Esophagus mucosa (tissue), 1 donor: ENCODE results near the gene MOB2. TPM values are rescaled to one million over a fixed set of nuclear protein-coding genes. Genes with fewer than 3 reads are reported as not detected.
A peak's percentile ranks its signal among the peaks of the same experiment; 100 is the strongest.
"Not testable (repeated sequence)": the region's sequence is repeated elsewhere in the genome, so short reads cannot be mapped to it uniquely, and the experiment has no call there.

Experiments
- ATAC-seq: fragments of 200-7000 bp; cut with Tn5 transposase; one replicate; pipeline ENCODE4 v1.9.1; 2020
- total RNA-seq: library from RNA; stranded (reverse); gene quantifications from one replicate; pipeline ENCODE4 v1.2.4, GENCODE V29; 2023
- donor health status: DM: yes; HTN: yes; CAD: no.

The MOB2 gene
- total RNA-seq, 1 donor from 2014 or later: 32.1 TPM

DNA sequence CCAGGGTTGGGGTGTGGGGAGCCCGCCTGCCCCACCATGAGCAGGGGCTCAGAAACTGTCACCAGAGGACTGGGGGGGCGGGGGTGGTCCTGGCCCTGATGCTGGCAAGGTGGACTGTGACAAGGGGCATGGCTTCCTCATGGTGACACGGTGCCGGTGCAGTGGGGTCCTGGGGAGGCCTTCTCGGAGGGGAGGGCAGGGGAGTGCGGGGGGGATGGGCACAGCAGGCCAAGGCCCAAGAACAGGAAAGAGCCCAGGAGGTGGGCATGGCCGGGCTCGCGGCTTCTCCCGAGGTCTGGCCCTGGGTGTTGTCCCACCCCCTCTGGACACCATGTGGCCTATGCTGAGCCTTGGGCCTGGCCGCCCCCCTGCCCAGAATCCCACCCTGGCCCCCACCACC is 47.2 kb downstream of the MOB2 start:
- ATAC-seq: no peak

DNA sequence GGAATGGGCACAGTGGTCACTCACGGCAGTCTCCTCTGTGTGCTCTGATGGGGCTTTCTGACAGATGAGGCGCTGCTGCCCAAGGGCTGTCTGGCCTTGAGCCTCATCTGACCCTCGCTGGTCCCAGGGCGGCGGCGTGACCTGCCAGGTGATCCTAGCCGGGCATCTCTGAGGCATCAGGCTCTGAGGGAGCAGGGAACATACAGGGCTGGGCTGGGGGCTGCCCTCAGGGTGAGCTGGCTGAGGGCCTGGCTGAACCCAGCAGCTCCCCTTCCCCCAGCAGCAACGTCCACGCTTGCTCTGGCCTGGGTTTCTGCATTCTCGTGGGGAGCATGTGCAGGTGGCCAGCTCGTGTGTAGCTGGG is 47.6 kb downstream of the MOB2 start:
- no peak for ATAC-seq

DNA sequence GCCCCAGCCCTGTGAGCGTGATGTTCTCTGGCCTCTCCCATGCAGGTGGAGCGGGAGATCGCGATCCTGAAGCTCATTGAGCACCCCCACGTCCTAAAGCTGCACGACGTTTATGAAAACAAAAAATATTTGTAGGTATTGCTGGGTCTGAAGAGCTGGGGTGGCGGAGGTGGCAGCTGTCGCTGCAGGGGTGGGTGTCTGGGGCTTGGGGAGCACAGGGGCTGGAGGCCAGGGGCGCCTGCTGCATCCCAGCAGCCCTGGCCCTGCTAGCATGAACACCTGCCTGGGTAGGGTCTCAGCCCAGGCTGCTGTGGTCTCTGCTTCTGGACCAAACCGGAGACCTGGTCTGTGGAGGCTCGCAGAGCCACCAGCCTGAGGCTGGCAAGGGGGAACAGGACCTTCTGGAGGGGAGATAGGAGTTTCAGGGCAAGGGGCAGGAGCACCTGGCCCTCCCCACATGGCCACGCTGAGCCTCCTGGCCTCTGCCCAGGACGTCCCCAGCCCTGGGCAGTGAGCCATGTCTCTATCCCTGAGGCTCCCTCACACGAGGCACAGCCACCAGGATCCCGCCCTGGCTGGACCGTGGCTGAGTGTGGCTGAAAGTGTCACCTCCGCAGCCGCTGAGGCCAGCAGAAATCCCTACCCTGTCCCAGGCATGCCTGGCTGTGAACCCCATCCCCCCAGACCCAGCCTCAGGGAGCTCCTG is 48.2 kb downstream of the MOB2 start:
- ATAC-seq: no peak

DNA sequence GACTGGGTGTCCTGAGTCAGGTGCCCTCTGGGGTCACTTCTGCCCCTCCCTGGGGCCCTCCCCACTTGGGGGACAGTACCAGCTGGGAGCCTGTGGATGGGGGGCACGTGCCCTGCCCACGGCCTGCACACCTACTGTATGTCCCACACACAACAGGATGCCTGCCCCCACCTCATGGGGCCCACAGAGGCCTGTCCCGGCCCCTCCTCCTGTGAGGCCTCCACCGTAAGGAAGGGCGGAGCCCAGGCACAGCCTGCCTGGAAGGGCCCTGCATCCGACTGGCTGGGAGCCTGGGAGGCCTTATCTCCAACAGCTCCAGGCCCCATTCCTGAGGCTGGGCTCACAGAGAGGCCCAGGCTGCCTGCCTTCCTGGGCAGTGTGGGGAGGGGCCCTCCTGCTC is 49.1 kb downstream of the MOB2 start:
- peak; percentile 14 for ATAC-seq

DNA sequence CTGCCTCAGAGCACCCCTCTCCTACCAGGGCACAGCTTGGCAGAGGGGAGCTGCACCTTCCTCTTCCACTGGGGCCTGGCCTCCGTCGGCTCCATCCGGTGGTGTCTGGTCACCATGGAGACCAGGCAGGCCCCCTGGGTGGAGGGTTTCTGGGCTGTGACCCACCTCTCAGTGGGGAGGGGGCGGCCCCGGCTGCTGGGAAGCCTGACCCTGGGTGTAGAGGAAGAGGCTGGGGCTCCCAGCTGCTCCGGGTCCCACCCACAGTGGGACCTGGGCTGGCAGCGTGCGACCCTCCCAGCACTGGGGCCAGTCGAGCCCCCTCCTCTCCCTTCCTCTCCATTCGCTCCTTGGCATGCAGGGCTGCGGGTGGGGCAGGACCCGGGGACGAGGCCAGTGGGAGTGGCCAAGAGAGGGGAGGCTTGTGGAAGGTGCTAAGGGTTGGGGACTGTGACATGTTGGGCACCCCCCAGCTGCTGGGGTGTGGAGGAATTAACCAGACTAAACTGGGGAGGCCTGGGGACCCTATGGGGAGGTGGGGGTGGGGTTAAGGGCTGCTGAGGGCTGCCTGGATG is 50.0 kb downstream of the MOB2 start:
- peak; percentile 9 for ATAC-seq

DNA sequence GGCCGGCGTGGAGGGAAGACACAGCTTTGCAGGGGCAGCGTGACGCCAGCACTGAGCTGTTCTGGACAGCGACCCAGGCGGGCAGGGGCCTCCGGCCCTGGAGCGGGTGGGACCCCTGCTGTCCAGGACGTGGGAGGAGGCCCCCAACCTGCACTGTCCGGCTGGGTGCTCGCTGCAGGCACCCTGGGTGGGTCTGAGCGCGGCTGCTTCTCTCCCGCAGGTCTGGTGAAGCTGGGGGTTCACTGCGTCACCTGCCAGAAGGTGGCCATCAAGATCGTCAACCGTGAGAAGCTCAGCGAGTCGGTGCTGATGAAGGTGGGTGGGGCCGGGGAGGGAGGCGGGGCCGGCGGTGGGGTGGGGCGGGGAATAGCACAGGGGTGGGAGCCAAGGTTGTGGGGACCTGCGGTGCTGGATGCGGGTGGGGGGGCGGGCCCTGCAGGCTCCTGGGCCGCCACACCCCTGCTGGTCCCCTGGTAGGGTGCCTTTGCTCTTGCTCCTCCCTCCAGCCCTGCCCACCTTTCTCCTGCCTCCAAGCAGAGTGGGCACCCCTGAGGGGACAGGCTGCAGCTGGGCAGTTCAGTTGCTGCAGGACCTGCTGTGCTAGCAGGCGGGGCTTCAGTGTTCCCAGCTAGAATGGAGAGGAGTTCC is 50.6 kb downstream of the MOB2 start:
- ATAC-seq: peak; percentile 4

DNA sequence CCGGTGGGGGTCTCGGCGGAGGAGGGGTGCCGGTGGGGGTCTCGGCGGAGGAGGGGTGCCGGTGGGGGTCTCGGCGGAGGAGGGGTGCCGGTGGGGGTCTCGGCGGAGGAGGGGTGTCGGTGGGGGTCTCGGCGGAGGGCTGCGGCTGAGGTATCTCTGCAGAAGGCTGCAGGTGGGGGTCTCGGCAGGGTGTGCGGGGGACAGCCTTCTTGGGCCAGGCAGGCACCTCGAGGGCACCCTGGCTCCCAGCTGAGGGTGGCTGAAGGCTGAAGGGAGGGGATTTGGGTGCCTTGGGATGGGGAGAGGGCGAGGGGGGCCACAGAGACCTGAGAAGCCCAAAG is 51.1 kb downstream of the MOB2 start:
- ATAC-seq: not testable (repeated sequence)

DNA sequence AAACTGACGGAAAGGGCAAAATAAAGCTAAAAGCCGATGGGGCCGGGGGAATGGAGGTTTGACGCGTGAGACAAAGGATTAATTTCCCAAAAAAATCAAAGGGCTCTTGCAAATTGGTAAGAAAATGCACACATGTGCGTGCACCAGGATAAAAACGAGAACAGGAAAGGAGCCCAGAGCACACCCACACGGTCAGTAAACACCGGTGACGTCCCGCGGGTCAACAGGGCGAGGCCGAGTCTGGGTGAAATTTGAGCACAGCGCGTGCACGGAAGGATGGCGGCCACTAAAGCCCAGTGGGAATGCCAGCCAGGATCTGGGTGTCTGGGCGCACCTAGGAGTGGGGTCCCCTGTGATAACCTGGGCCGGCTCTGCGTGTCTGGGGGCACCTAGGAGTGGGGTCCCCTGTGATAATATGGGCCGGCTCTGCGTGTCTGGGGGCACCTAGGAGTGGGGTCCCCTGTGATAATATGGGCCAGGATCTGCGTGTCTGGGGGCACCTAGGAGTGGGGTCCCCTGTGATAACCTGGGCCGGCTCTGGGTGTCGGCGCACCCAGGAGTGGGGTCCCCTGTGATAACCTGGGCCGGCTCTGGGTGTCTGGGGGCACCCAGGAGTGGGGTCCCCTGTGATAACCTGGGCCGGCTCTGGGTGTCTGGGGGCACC is 52.5 kb downstream of the MOB2 start:
- no peak for ATAC-seq

DNA sequence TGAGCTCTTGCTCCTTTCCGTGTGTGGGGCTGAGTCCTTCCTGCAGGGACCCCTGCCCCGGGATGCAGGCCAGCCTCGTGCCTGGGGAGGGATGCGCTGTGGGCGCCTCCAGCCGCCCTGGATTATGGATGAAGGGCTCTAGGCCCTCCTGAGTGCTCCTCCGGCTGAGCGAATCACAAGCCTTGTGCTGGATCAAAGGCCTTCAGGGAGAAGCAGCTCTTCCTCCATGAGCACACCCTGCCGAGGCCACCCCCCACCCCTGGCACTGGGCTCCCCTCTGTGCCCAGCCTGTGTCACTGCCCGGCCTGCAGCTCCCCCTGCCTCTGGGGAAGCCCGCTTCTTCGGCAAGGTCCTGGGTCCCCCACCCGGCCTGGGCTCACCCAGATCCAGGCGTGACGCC is 53.0 kb downstream of the MOB2 start:
- no peak for ATAC-seq

DNA sequence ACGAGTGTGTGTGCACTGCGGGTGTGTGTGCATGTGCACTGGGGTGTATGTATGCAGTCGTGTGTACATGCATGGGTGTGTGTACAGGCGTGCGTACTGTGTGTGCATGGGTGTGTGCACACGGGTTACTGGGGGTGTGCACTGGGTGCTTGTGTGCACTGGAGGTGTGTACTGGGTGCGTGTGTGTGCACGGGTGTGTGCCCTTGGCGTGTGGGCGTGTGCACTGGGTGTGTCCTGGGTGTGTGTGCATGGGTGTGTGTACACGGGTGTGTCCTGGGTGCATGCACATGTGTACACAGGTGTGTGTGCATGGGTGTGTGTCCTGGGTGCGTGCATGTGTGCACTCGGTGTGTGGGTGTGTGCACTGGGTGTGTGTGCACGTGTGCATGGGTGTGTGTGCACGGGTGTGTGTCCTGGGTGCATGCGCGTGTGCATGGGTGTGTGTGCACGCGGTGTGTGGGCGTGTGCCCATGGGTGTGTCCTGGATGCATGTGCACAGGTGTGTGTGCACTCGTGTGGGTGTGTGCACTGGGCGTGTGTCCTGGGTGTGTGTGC is 57.7 kb downstream of the MOB2 start:
- ATAC-seq: no peak

DNA sequence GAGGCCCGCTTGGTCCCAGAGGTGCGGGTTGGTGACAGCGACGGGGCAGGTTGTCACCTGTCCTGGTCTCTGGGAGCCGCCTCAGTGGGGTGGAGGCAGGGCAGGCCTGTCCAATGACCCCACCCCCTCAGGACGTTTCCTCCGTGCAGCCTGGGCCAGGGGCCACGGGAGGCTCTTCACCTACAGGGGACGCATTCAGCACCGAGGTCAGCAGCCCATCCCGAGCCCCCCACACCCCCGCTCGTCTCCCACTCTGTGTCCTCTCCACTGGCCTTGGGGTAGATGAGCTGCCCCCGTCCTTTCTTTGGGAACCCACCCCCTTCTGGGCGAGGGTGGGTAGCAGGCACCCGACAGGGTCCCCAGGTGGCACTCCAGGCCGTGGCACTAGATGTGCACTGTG is 61.1 kb downstream of the MOB2 start:
- no peak for ATAC-seq

DNA sequence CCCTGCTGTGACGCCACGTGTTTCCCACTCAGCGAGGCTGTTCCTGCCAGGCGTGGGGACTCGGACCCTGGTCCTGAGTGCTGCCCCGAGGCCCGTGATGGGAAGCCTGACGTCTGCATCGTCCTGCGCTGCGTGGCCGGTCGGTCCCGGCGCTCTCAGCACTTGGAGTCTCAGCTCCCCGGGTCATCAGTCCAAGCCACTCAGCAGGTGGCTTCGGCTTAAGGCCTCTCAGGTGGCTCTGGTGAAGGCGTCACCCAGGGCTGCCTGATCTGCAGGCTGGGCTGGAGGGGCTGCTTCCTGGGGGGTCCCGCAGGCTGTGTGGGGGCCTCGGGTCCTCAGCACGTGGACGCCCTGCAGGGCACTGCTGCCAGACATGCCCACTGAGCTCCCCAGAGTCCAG is 61.6 kb downstream of the MOB2 start:
- ATAC-seq: no peak

DNA sequence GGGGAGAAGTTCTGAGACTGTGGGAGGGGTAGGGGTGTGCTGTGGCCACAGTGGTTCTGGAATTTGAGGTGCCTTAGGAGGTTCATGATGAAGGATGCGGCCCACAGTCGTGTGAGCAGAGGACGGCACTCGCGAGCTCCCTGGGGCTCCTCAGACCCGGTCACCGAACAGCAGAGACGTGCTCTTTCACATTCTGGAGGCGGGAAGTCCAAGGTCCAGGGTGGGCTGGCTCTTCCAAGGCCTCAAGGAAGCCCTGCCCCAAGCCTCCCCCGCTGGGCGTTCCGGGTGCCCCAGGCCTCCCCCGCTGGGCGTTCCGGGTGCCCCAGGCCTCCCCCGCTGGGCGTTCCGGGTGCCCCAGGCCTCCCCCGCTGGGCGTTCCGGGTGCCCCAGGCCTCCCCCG is 63.2 kb downstream of the MOB2 start:
- not testable (repeated sequence) for ATAC-seq

DNA sequence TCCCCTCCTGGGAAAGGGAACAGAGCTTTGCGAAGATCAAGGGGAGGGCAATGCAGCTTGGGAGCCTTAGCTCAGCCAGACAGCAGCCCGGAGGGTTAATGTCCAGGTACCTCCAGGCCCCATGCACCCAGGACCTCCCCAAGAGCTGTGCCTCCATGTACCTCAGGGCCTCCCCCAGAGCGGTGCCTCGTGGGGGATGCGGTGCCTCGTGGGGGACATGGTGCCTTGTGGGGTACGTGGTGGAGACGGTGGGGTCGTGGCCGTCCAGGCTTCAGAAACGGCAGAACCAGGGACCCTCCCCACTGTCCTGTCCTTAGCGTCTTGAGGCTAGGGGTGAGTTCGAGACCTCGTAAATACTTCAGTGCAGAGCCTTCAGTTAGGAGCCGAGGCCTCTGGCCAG is 63.6 kb downstream of the MOB2 start:
- no peak for ATAC-seq

DNA sequence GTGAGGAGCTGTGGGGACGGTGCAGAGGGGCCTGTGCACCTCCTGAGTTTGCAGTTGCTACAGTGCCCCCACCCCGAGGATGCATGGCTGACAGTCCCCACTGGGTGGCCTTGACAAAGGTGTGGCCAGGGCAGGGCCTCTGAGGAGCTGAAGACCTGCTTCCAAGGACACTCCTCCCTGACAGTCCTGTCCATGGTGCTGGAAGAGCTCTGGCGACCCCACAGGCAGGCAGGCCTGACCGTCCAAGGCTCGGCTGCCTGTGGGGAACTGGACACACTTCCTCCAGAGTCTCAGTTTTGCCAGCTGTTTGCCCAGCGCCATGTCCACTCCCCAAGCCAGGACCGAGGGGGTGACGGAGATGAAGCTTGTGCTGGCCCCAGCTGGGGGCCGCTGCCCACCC is 64.1 kb downstream of the MOB2 start:
- no peak for ATAC-seq

DNA sequence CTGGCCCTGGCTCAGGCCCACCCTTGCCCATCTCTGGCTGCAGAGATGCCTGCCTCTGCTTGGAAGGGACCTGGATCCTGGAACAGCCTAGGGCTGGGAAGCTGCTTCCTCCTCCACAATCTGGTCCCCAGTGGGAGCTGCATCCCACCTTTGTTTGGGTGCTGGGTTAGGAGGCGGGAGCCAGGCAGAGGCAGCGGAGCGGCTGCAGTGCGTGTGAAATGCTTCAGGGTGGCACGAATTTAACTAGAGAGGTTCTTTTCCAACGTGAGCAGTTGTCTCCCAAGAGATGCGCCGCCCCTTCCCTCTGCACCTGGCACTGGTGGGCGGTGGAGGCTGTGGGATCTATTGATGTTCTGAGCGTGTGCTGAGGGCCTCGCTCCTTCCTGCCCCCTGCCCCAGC is 65.3 kb downstream of the MOB2 start:
- ATAC-seq: no peak

DNA sequence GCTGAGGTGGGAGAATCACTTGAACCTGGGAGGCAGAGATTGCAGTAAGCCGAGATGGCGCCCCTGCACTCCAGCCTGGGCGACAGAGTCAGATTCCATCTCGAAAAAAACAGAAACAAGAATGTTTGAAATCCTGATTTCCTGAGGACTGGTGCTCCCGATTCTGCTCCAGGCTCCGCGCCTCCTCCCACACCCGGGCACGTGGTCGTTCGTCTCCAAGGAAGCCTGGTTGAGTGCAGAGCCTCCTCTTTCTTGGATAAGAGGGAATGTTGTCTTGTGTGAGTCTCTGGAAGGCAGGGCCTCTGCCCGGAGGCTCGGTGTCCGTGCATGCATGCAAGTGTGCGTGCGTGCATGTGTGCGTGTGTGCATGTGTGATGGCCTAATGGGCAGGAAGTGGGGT is 66.8 kb downstream of the MOB2 start:
- ATAC-seq: no peak

Other genes with a start within 250 kb of the MOB2 start
- 118 TPM for gene TOLLIP, start 177.1 kb downstream of the MOB2 start, total RNA-seq
- 0.08 TPM for gene BRSK2, start 96.8 kb downstream of the MOB2 start, total RNA-seq
- gene DUSP8, start 85.5 kb upstream of the MOB2 start, total RNA-seq: 0.76 TPM
- gene KRTAP5-1, start 98.5 kb upstream of the MOB2 start, total RNA-seq: not detected
- gene KRTAP5-2, start 111.5 kb upstream of the MOB2 start, total RNA-seq: not detected
- not detected for gene KRTAP5-3, start 121.7 kb upstream of the MOB2 start, total RNA-seq
- not detected for gene KRTAP5-4, start 135.4 kb upstream of the MOB2 start, total RNA-seq
- not detected for gene KRTAP5-5, start 143.0 kb upstream of the MOB2 start, total RNA-seq
- not detected for gene KRTAP5-6, start 210.4 kb upstream of the MOB2 start, total RNA-seq